ENCODE results near the gene SLC16A14. TPM values are rescaled to one million over a fixed set of nuclear protein-coding genes. Genes with fewer than 3 reads are reported as not detected.
A peak's percentile ranks its signal among the peaks of the same experiment; 100 is the strongest.

The SLC16A14 gene
- total and polyA plus RNA-seq, 10 of the 15 experiments (the other 5 are each of a cell fraction or from before 2014, with no cell fraction given) = 0.87 to 6.4 (median 4.1) TPM; not detected in 1

DNA sequence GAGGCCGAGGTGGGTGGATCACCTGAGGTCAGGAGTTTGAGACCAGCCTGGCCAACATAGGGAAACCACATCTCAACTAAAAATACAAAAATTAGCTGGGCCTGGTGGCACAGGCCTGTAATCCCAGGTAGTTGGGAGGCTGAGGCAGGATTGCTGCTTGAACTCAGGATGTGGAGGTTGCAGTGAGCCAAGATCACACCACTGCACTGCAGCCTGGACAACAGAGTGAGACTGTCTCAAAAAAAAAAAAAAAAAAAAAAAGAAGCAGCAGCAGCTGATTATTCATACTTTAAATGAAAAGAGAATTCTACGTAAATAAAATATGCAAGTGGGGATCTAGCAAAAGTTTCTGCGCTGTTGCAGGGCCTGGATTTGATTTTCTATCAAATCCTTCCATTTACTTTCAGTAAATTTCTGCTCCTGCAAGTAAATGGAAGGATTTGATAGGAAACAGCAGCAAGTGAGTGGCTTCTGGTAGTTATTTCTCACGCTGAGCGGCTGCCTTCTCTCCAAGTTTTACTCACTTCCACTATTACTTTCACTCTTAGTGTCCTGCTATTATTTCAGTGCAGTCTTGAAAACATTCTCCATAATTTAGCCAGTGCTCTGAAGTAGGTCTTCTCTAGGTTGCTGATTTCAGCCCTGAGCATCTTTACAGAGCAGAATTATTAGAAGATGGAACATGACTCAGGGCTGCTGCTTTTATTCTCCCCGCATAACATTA lies 68.4 kb downstream of the SLC16A14 start (continued):
- TF ChIP-seq SUPT20H (IDR thresholded peaks at IDR 0.05; ENCODE audit: borderline replicate concordance, control insufficient read depth, low read depth, low read length) (no peak), MEF2B (IDR thresholded peaks at IDR 0.05; ENCODE audit: partially characterized antibody, poor library complexity, severe bottlenecking) (no peak), PML (IDR thresholded peaks at IDR 0.05; ENCODE audit: low read length) (no peak), GATAD2B (conservative IDR thresholded peaks at IDR 0.05; ENCODE audit: low read depth) (no peak), CHD1 (IDR thresholded peaks at IDR 0.05; ENCODE audit: low read depth, low read length) (no peak), NFXL1 (IDR thresholded peaks at IDR 0.05; ENCODE audit: borderline replicate concordance) (no peak), BHLHE40 (IDR thresholded peaks at IDR 0.05; ENCODE audit: borderline replicate concordance in 1 of 2, low read depth in 2 of 2, low read length in 1 of 2) (peak in 1 of 2 experiments; percentile 23; a peak in 1 of 4 replicates), ESRRA (IDR thresholded peaks at IDR 0.05; ENCODE audit: low read length) (no peak), WRNIP1 (IDR thresholded peaks at IDR 0.05; ENCODE audit: borderline replicate concordance, low read depth, low read length) (no peak), CEBPB (IDR thresholded peaks at IDR 0.05; ENCODE audit: borderline replicate concordance in 1 of 2, low read depth in 2 of 2, low read length in 2 of 2) (no peak), TAF1 (IDR thresholded peaks at IDR 0.05; ENCODE audit: borderline replicate concordance, low read depth, low read length) (no peak), MXI1 (IDR thresholded peaks at IDR 0.05; ENCODE audit: low read depth, low read length) (no peak), TCF12 (IDR thresholded peaks at IDR 0.05; ENCODE audit: low read depth, low read length) (0 out of 2 replicates have a peak, but pooled peaks have one; percentile 41), CBFB (IDR thresholded peaks at IDR 0.05; ENCODE audit: low read depth) (no peak), BRCA1 (IDR thresholded peaks at IDR 0.05; ENCODE audit: low read depth, low read length) (no peak), SMARCA5 (IDR thresholded peaks at IDR 0.05) (no peak), ZNF274 (IDR thresholded peaks at IDR 0.05; ENCODE audit: insufficient read depth, insufficient read length) (no peak)
- TF ChIP-seq, protein P1, sequence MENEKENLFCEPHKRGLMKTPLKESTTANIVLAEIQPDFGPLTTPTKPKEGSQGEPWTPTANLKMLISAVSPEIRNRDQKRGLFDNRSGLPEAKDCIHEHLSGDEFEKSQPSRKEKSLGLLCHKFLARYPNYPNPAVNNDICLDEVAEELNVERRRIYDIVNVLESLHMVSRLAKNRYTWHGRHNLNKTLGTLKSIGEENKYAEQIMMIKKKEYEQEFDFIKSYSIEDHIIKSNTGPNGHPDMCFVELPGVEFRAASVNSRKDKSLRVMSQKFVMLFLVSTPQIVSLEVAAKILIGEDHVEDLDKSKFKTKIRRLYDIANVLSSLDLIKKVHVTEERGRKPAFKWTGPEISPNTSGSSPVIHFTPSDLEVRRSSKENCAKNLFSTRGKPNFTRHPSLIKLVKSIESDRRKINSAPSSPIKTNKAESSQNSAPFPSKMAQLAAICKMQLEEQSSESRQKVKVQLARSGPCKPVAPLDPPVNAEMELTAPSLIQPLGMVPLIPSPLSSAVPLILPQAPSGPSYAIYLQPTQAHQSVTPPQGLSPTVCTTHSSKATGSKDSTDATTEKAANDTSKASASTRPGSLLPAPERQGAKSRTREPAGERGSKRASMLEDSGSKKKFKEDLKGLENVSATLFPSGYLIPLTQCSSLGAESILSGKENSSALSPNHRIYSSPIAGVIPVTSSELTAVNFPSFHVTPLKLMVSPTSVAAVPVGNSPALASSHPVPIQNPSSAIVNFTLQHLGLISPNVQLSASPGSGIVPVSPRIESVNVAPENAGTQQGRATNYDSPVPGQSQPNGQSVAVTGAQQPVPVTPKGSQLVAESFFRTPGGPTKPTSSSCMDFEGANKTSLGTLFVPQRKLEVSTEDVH (IDR thresholded peaks at IDR 0.05; ENCODE audit: low read depth, partially characterized antibody) = no peak
- TF ChIP-seq, protein P2, sequence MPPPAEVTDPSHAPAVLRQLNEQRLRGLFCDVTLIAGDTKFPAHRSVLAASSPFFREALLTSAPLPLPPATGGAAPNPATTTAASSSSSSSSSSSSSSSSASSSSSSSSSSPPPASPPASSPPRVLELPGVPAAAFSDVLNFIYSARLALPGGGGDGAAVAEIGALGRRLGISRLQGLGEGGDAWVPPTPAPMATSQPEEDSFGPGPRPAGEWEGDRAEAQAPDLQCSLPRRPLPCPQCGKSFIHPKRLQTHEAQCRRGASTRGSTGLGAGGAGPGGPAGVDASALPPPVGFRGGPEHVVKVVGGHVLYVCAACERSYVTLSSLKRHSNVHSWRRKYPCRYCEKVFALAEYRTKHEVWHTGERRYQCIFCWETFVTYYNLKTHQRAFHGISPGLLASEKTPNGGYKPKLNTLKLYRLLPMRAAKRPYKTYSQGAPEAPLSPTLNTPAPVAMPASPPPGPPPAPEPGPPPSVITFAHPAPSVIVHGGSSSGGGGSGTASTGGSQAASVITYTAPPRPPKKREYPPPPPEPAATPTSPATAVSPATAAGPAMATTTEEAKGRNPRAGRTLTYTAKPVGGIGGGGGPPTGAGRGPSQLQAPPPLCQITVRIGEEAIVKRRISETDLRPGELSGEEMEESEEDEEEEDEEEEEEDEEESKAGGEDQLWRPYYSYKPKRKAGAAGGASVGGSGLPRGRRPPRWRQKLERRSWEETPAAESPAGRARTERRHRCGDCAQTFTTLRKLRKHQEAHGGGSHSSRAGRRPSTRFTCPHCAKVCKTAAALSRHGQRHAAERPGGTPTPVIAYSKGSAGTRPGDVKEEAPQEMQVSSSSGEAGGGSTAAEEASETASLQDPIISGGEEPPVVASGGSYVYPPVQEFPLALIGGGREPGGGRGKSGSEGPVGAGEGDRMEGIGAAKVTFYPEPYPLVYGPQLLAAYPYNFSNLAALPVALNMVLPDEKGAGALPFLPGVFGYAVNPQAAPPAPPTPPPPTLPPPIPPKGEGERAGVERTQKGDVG (CRISPR knock-in tag; IDR thresholded peaks at IDR 0.05) = no peak
- TF ChIP-seq, protein P3, sequence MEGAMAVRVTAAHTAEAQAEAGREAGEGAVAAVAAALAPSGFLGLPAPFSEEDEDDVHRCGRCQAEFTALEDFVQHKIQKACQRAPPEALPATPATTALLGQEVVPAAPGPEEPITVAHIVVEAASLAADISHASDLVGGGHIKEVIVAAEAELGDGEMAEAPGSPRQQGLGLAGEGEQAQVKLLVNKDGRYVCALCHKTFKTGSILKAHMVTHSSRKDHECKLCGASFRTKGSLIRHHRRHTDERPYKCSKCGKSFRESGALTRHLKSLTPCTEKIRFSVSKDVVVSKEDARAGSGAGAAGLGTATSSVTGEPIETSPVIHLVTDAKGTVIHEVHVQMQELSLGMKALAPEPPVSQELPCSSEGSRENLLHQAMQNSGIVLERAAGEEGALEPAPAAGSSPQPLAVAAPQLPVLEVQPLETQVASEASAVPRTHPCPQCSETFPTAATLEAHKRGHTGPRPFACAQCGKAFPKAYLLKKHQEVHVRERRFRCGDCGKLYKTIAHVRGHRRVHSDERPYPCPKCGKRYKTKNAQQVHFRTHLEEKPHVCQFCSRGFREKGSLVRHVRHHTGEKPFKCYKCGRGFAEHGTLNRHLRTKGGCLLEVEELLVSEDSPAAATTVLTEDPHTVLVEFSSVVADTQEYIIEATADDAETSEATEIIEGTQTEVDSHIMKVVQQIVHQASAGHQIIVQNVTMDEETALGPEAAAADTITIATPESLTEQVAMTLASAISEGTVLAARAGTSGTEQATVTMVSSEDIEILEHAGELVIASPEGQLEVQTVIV (IDR thresholded peaks at IDR 0.05; ENCODE audit: borderline replicate concordance, partially characterized antibody) = no peak

Measured in GM12878 (cell line).